Cardiac muscle cell (in vitro differentiated cells and primary cell): ENCODE results near the gene L3MBTL1. TPM values are rescaled to one million over a fixed set of nuclear protein-coding genes. Genes with fewer than 3 reads are reported as not detected.
"Not testable (repeated sequence)": the region's sequence is repeated elsewhere in the genome, so short reads cannot be mapped to it uniquely, and the experiment has no call there.

ENCODE experiments used
- DNase-seq, 2 donors: peaks; one replicate each; pipeline versions ENCODE4 v3.0.0 to v3.0.0-alpha.2; 2010 to 2017; ENCODE audit warnings: low read depth in 1 of 2, low spot score in 1 of 2
- H3K27ac ChIP-seq: fragments of 200-600 bp; sonication (generic); 2 replicates; pipeline ENCODE4 v1.5.1; 2016
- H3K27me3 ChIP-seq: fragments of 200-600 bp; sonication (generic); 2 replicates; pipeline ENCODE4 v1.6.0; 2016; ENCODE audit warnings: control low read depth
- H3K36me3 ChIP-seq: fragments of 200-600 bp; sonication (generic); 2 replicates; pipeline ENCODE4 v1.5.1; 2016; ENCODE audit warnings: control low read depth
- H3K4me1 ChIP-seq: fragments of 200-600 bp; sonication (generic); 2 replicates; pipeline ENCODE4 v1.8.1; 2017; ENCODE audit warnings: low read depth, mild to moderate bottlenecking, mixed run types
- H3K4me3 ChIP-seq: fragments of 200-600 bp; sonication (generic); 2 replicates; pipeline ENCODE4 v1.5.1; 2016; ENCODE audit warnings: mild to moderate bottlenecking
- H3K9me3 ChIP-seq: fragments of 200-600 bp; sonication (generic); 2 replicates; pipeline ENCODE4 v1.5.1; 2017; ENCODE audit warnings: low read depth, mild to moderate bottlenecking, control low read depth
- polyA plus RNA-seq: library from polyadenylated mRNA; unstranded; fragments of >200 nt; fragmentation: Nextera tagmentation; extraction: Ambion mirVana; gene quantifications from 2 replicates; pipeline ENCODE4 v1.2.1, GENCODE V29; 2016
- total RNA-seq: library from RNA; depleted of rRNA; stranded (reverse); fragments of >200 nt; gene quantifications from 2 replicates; pipeline ENCODE4 v1.2.3, GENCODE V29; 2016
- TF ChIP-seq, protein P1 (sequence below): IDR thresholded peaks from 2 replicates; pipeline ENCODE4 v1.5.1; 2012; ENCODE audit warnings: low read depth, mild to moderate bottlenecking, low read length

Gene L3MBTL1
- total and polyA plus RNA-seq, 2 experiments from 2014 or later, result 17.8 to 115 TPM

DNA sequence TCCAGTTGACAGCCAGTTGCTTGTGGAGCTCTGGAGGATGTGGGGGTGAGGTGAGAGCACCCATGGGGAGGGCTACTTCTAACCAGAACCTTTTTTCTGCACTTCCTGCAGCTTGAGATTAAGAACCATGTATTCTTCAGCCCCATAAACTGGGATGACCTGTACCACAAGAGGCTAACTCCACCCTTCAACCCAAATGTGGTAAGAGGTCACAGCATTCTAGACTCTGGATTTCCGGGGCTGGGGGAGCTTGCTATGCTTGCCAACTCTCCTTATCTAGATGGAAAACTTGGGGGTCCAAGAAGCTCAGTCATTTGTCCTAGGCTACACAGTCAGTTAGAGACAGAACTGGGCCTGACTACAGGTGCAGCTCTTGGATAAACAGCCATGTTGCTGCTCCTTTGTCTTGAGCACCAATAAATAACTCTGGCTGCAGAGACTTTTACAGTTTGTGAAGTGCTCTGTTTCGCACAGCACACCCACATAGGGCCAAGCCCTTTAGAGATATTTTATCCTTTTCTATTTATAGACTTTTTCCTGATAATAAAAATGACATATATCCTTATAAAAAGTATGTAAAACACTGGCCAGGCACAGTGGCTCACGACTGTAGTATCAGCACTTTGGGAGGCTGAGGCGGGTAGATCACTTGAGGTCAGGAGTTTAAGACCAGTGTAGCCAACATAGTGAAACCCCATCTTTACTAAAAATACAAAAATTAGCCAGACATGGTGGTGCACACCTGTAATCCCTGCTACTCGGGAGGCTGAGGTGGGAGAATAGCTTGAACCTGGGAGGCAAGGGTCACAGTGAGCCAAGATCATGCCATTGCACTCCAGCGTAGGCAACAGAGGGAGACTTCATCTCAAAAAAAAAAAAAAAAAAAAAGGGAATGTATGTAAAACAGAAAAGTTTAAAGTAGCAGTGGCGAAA is 72.6 kb downstream of the L3MBTL1 start:
- H3K4me1 ChIP-seq, result peaks cover 10% of the 10 kb centered on the region
- no peak overlapping the region for H3K4me3 ChIP-seq
- H3K36me3 ChIP-seq, result no peaks in the 10 kb centered on the region
- TF ChIP-seq, protein P1, sequence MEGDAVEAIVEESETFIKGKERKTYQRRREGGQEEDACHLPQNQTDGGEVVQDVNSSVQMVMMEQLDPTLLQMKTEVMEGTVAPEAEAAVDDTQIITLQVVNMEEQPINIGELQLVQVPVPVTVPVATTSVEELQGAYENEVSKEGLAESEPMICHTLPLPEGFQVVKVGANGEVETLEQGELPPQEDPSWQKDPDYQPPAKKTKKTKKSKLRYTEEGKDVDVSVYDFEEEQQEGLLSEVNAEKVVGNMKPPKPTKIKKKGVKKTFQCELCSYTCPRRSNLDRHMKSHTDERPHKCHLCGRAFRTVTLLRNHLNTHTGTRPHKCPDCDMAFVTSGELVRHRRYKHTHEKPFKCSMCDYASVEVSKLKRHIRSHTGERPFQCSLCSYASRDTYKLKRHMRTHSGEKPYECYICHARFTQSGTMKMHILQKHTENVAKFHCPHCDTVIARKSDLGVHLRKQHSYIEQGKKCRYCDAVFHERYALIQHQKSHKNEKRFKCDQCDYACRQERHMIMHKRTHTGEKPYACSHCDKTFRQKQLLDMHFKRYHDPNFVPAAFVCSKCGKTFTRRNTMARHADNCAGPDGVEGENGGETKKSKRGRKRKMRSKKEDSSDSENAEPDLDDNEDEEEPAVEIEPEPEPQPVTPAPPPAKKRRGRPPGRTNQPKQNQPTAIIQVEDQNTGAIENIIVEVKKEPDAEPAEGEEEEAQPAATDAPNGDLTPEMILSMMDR, result no peak
- peak in 1 of 2 donors; percentile 55 for DNase-seq
- H3K27me3 ChIP-seq, result no peaks in the 10 kb centered on the region
- H3K27ac ChIP-seq, result no peak overlapping the region
- H3K9me3 ChIP-seq, result no peaks in the 10 kb centered on the region

DNA sequence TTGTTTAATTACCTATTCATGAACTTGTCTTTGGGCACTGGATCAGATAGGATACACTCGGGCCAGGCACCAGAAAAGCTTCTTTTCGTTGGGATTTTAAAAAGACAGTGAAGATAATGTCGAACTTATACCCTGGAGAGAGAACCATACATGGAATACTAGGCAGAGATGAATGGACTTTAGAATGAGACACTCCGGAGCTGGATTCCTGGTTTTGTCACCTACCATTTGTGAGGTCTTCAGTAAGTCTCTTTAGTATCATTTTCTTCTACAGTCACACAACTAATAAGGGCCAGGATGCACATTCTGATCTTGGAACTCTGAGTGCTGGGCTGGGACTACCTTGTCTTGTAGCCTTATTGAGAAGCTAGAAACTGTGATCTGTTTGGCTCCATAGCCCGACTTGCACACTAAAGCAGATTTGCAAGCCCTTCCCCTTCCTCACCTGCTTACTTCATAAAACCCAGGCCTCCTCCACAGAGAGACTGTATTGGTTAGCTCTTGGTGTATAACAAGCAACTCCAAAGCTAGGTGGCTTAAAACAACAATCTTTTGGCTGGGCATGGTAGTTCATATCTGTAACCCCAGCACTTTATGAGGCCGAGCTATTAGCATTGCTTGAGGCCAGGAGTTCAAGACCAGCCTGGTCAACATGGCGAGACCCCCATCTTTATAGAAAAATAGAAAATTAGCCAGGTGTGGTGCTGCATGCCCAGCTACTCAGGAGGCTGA is 75.8 kb downstream of the L3MBTL1 start:
- peak in 1 of 2 donors; percentile 5 for DNase-seq
- H3K4me1 ChIP-seq, result peaks cover 13% of the 10 kb centered on the region
- peak overlapping the region; percentile 87 for H3K27ac ChIP-seq
- no peaks in the 10 kb centered on the region for H3K27me3 ChIP-seq
- H3K4me3 ChIP-seq, result no peak overlapping the region
- TF ChIP-seq, protein P1, result no peak
- H3K9me3 ChIP-seq, result no peaks in the 10 kb centered on the region
- no peaks in the 10 kb centered on the region for H3K36me3 ChIP-seq

DNA sequence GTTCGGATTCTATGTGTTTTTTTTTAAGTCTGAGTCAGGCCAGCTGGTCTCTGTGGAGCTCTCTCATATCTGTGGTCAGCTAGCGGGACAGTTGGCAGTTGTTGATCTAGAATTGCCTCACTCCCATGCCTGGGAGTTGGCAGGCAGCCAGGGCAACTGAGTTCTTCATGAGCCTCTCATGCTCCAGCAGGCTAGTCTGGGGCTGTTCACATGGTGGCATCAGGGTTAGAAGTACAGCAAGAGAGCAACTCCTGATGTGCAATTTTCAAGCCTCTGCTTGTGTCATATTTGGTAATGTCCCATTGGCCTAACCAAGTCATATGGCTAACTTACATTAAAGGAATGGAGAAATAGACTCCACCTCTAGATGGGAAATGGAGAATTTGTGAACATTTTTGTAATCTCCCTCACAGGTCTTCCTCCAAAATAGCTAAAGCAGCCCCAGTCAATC is 76.5 kb downstream of the L3MBTL1 start:
- Histone ChIP-seq H3K4me1 (peaks cover 13% of the 10 kb centered on the region), H3K36me3 (no peaks in the 10 kb centered on the region), H3K9me3 (no peaks in the 10 kb centered on the region), H3K27ac (peak overlapping the region; percentile 87), H3K27me3 (no peaks in the 10 kb centered on the region), H3K4me3 (no peak overlapping the region)
- TF ChIP-seq, protein P1, result no peak
- DNase-seq, result peak; percentile 54 to 99

DNA sequence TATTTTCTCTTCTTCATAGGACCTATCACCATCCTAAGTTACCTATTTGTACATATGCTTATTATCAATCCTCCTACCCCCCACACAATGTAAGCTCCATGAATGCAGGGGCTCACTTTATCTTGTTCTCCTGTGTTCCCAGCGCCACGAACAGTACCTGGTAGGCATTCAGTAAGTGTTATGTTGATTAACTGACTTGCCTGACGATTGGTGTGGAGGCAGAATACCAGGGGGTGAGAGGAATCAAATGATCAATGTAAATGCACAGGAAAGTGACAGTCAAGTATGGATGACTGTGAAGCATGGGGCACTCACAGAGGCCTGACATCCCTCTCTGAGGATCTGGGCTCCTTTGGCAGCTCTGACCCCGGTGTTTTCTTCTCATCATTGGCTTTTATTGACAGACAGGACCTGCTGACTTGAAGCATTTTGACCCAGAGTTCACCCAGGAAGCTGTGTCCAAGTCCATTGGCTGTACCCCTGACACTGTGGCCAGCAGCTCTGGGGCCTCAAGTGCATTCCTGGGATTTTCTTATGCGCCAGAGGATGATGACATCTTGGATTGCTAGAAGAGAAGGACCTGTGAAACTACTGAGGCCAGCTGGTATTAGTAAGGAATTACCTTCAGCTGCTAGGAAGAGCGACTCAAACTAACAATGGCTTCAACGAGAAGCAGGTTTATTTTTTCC is 77.1 kb downstream of the L3MBTL1 start:
- H3K27me3 ChIP-seq, result no peaks in the 10 kb centered on the region
- peak; percentile 64 to 86 for DNase-seq
- peak overlapping the region; percentile 87 for H3K27ac ChIP-seq
- TF ChIP-seq, protein P1, result no peak
- H3K4me1 ChIP-seq, result peaks cover 13% of the 10 kb centered on the region
- no peaks in the 10 kb centered on the region for H3K36me3 ChIP-seq
- H3K9me3 ChIP-seq, result no peaks in the 10 kb centered on the region
- no peak overlapping the region for H3K4me3 ChIP-seq

DNA sequence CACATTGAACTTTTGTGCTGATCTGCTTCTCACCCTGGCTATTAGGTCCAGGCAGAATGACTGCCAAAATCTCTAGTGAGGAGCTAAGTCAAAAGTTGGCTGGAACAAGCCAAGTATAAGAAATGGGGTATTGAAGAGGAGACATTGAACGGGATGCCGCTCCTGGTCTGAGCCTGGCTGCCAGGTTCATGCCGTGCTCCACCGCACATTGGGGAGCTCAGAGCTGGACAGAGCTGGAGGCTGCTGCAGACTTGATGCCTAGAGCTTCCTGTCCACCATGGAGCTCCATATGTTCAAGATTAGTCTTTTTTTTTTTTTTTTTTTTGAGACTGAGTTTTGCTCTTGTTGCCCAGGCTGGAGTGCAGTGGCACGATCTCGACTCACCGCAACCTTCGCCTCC is 79.1 kb downstream of the L3MBTL1 start:
- Histone ChIP-seq H3K27ac (no peak overlapping the region), H3K9me3 (no peaks in the 10 kb centered on the region), H3K27me3 (no peaks in the 10 kb centered on the region), H3K36me3 (no peaks in the 10 kb centered on the region), H3K4me1 (peaks cover 23% of the 10 kb centered on the region), H3K4me3 (no peak overlapping the region)
- TF ChIP-seq, protein P1, result no peak
- no peak for DNase-seq

DNA sequence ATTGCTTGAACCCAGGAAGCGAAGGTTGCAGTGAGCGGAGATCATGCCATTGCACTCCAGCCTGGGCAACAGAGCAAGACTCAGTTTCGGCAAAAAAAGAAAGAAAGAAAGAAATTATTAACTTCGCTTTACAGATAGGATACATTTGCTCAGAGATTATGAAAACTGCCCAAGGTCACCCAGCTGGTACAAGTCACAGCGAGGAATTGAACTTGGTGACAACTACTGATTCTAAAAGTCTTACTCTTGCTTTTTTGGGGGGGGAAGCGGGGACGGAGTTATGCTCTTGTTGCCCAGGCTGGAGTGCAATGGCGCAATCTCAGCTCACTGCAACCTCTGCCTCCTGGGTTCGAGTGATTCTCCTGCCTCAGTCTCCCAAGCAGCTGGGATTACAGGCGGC is 81.0 kb downstream of the L3MBTL1 start:
- H3K27ac ChIP-seq, H3K9me3 ChIP-seq, DNase-seq: not testable (repeated sequence)

More for the DNA sequence above, 81.0 kb downstream of the L3MBTL1 start:
- H3K4me3 ChIP-seq, H3K36me3 ChIP-seq, H3K27me3 ChIP-seq: not testable (repeated sequence)
- peaks cover 23% of the 10 kb centered on the region for H3K4me1 ChIP-seq
